ENCODE results near the gene ACAT1. TPM values are rescaled to one million over a fixed set of nuclear protein-coding genes. Genes with fewer than 3 reads are reported as not detected.

ACAT1 gene
- total and polyA plus RNA-seq, 2 of the 8 experiments (the other 6 are each of a cell fraction or from before 2014, with no cell fraction given), result 30.4 to 30.9 TPM

- no peak for TF ChIP-seq CBX8 (IDR thresholded peaks at IDR 0.05; ENCODE audit: borderline replicate concordance, low read depth, low read length)
- TF ChIP-seq, protein P1, sequence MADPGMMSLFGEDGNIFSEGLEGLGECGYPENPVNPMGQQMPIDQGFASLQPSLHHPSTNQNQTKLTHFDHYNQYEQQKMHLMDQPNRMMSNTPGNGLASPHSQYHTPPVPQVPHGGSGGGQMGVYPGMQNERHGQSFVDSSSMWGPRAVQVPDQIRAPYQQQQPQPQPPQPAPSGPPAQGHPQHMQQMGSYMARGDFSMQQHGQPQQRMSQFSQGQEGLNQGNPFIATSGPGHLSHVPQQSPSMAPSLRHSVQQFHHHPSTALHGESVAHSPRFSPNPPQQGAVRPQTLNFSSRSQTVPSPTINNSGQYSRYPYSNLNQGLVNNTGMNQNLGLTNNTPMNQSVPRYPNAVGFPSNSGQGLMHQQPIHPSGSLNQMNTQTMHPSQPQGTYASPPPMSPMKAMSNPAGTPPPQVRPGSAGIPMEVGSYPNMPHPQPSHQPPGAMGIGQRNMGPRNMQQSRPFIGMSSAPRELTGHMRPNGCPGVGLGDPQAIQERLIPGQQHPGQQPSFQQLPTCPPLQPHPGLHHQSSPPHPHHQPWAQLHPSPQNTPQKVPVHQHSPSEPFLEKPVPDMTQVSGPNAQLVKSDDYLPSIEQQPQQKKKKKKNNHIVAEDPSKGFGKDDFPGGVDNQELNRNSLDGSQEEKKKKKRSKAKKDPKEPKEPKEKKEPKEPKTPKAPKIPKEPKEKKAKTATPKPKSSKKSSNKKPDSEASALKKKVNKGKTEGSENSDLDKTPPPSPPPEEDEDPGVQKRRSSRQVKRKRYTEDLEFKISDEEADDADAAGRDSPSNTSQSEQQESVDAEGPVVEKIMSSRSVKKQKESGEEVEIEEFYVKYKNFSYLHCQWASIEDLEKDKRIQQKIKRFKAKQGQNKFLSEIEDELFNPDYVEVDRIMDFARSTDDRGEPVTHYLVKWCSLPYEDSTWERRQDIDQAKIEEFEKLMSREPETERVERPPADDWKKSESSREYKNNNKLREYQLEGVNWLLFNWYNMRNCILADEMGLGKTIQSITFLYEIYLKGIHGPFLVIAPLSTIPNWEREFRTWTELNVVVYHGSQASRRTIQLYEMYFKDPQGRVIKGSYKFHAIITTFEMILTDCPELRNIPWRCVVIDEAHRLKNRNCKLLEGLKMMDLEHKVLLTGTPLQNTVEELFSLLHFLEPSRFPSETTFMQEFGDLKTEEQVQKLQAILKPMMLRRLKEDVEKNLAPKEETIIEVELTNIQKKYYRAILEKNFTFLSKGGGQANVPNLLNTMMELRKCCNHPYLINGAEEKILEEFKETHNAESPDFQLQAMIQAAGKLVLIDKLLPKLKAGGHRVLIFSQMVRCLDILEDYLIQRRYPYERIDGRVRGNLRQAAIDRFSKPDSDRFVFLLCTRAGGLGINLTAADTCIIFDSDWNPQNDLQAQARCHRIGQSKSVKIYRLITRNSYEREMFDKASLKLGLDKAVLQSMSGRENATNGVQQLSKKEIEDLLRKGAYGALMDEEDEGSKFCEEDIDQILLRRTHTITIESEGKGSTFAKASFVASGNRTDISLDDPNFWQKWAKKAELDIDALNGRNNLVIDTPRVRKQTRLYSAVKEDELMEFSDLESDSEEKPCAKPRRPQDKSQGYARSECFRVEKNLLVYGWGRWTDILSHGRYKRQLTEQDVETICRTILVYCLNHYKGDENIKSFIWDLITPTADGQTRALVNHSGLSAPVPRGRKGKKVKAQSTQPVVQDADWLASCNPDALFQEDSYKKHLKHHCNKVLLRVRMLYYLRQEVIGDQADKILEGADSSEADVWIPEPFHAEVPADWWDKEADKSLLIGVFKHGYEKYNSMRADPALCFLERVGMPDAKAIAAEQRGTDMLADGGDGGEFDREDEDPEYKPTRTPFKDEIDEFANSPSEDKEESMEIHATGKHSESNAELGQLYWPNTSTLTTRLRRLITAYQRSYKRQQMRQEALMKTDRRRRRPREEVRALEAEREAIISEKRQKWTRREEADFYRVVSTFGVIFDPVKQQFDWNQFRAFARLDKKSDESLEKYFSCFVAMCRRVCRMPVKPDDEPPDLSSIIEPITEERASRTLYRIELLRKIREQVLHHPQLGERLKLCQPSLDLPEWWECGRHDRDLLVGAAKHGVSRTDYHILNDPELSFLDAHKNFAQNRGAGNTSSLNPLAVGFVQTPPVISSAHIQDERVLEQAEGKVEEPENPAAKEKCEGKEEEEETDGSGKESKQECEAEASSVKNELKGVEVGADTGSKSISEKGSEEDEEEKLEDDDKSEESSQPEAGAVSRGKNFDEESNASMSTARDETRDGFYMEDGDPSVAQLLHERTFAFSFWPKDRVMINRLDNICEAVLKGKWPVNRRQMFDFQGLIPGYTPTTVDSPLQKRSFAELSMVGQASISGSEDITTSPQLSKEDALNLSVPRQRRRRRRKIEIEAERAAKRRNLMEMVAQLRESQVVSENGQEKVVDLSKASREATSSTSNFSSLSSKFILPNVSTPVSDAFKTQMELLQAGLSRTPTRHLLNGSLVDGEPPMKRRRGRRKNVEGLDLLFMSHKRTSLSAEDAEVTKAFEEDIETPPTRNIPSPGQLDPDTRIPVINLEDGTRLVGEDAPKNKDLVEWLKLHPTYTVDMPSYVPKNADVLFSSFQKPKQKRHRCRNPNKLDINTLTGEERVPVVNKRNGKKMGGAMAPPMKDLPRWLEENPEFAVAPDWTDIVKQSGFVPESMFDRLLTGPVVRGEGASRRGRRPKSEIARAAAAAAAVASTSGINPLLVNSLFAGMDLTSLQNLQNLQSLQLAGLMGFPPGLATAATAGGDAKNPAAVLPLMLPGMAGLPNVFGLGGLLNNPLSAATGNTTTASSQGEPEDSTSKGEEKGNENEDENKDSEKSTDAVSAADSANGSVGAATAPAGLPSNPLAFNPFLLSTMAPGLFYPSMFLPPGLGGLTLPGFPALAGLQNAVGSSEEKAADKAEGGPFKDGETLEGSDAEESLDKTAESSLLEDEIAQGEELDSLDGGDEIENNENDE (IDR thresholded peaks at IDR 0.05; ENCODE audit: insufficient replicate concordance, low read length), result no peak
- TF ChIP-seq HDAC2 (IDR thresholded peaks at IDR 0.05; ENCODE audit: borderline replicate concordance in 1 of 2, low read depth in 2 of 2, low read length in 2 of 2), result no peak
Observed at GRCh38 chr11:108125096-108125495, 3.7 kb downstream of the ACAT1 start (continued).

Measured in H1 (cell line).